Activated CD4-positive, CD25-positive, alpha-beta regulatory T cell treated with anti-CD3 and anti-CD28 coated beads, Interleukin-2, amount 50 U/mL, for 16 hours (primary cell): ENCODE data around the gene POLE3.
"Not testable (repeated sequence)": the region's sequence is repeated elsewhere in the genome, so short reads cannot be mapped to it uniquely, and the experiment has no call there.

Experiments
- DNase-seq: peaks from one replicate; pipeline ENCODE4 v3.0.0-alpha.2; 2020; ENCODE audit warnings: low read depth, low spot score

POLE3 gene

DNA sequence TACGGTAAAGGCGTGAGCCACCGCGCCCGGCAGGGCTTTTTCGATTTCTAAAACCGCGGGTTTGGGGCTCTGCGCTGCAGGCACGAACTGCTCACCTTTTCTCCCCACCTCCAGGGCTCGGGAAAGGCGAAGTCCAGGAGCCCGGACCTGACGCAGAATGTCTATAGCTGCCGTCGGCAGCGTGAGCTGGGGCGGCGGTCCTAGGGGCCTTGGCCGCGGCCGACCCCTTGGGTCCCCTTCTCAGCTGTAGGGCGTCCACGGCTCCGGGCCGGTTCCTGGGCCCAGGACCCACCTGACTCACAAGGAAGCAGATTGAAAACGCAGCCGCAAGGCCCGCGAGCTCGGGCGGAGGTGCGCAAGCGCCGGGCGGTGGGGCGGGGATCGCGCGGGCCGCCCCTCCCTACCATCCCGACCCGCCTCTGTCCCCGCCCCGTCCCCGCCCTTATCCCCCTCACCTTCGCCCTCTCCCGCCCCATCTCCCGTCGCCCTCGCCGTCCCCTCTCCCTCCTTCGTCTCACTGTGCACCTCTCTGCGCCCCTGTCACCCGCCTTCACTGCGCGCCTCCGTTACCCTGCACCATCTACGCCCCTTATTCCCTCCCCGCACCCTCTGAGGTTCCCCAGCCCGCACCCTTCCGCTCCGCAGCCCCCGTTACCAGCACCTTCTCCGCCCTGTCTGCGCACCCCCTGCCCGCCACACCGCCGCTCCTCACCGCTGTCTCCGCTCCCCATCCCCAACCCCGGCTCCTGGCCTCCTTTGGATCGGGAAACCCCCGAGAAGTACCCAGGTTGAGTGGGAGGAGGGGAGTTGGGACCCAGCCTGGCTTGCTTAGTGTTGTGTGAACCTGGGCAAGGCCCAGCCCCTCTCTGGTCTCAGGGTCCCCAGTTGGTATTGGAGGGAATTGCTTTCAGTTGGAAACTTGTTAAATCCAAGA is 33.6 kb downstream of the POLE3 start, which contains the start of gene HDHD3:
HDHD3 (minus strand) TSS at position 353 of the 934 bp plus-strand sequence. CDS start 2,632 bp downstream, outside the sequence.
- DNase-seq: peak; percentile 41

- no peak for DNase-seq
Observed at GRCh38 chr9:113375057-113376023, 35.1 kb downstream of the POLE3 start.

DNA sequence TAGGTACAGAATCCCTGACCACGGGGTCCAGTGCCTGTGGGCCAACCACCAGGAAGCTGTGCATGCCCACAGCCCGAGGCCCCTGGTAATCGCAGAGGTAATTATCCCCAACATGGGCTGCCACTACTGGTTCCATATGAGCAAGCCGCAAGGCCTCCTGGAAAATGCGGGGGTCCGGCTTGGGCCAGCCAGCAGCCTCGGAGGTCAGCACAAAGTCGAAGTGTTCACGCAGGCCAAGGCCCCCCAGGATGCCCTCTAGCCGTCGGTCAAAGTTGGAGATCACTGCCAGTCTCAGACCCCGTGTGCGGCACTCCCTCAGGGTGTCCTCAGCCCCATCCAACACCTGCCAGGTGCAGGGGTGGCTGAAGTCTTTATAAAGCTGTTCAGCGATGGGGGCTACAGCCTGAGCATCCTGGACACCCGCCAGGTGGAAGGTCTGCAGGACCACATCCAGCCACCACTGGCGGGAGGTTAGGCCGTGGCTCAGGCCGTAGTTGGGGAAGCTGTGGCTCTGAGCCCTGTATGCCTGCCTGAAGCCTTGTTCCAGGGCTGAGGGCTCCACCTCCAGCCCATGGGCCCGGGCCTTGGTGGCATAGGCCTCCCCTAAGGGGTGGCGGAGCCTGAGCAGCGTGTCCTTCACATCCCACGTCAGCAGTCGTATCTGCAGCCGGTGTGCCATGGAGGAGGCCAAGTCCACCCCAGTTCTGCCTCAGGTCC is 36.6 kb downstream of the POLE3 start:
- DNase-seq: no peak

DNA sequence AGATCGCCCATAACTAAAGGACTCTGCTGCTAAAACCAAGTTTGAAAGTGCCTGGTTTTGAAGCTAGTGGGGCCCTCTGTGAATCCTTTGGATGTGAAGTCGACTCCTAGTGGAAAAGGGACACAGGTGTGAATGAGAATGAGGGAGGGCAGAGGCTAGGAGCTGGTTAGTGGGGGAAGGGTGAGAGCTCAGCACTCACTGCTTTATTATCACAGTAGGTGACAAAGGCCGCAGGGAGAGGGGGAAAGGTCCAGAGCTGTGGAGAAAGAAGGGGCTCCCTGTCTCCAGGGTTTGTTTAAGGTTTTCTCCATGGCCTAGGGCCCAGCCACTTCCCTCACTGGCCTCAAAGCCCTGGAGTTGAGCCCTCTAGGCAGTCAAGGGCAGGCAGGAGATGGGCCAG is 37.2 kb downstream of the POLE3 start:
- DNase-seq: no peak

DNA sequence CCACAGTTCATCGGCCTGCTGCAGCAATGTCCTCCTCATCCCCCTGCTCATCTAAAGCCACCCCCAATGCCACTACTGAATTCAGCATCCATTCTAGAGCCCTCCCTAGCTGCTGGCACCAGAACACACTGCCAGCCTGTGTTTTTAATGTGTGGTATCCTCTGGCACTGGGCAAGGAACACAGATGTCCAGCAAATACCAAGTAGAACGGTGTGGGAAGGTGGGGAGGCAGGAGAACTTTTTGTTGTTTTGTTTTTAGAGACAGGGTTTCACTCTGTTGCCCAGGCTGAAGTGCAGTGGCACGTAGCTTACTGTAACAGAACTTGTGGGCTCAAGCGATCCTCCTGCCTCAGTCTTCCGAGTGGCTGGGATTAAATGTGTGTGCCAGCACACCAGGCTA is 38.4 kb downstream of the POLE3 start:
- DNase-seq: no peak

- DNase-seq: no peak
Observed at GRCh38 chr9:113370806-113371325, 39.6 kb downstream of the POLE3 start.

- DNase-seq: no peak
Observed at GRCh38 chr9:113369855-113370140, 40.7 kb downstream of the POLE3 start.

DNA sequence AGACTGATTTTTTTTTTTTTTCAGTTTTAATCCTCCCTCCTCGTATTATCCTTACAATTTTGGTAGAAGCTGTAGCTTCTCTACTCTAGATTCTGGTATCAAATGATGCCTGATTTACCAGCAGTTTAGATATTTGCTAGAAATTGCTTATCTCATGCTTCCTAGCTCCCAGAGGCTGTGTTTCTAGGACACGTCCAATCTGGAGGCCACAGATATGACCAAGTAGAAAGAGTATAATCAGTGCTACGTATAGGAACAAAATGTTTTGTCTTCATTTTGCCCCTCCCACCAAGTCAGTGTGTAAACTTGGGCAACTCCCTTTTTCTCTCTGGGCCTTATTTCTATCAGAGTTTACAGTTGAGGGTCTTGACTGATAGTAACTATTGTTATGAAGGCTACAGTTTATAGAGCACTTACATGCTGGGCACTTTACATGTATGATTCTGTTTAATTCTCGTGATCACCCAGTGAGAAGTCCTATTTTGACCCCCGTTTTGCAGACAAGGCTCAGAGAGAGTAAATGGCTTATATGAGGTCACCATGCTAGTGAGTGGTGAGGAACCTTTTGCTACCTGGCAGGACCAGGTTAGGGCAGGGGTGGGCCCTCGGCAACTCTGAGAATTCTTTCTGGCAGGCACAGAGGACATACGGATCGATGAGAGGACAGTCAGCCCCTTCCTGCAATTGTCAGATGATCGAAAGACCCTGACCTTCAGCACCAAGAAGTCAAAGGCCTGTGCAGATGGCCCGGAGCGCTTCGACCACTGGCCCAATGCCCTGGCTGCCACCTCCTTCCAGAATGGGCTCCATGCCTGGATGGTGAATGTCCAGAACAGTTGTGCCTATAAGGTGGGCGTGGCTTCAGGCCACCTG is 41.3 kb downstream of the POLE3 start:
- DNase-seq: no peak

GRCh38 chr9:113368348-113368981 is 42.0 kb downstream of the POLE3 start:
- no peak for DNase-seq

DNA sequence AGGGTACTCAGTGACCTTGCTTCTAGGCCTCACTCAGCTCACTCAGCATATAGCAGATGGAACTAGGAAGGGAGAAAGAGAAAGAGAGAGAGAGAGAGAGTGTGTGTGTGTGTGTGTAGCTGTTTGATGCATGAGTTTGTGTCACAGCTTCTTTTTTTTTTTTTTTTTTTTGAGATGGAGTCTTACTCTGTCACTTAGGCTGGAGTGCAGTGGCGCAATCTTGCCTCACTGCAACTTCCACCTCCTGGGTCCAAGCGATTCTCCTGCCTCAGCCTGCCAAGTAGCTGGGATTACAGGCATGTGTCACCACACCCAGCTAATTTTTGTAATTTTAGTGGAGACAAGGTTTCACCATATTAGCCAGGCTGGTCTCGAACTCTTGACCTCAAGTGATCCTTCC is 44.8 kb downstream of the POLE3 start:
- not testable (repeated sequence) for DNase-seq

- no peak for DNase-seq
Observed at GRCh38 chr9:113364951-113365350, 45.5 kb downstream of the POLE3 start.

GRCh38 chr9:113363336-113363735 is 47.1 kb downstream of the POLE3 start:
- DNase-seq: no peak

GRCh38 chr9:113361304-113362018 is 49.0 kb downstream of the POLE3 start:
- no peak for DNase-seq

GRCh38 chr9:113360242-113360842 is 50.1 kb downstream of the POLE3 start:
- no peak for DNase-seq

GRCh38 chr9:113359385-113359784 is 51.1 kb downstream of the POLE3 start:
- DNase-seq: no peak
